ENCODE results near the gene PPCDC.

- TF ChIP-seq, protein P1, sequence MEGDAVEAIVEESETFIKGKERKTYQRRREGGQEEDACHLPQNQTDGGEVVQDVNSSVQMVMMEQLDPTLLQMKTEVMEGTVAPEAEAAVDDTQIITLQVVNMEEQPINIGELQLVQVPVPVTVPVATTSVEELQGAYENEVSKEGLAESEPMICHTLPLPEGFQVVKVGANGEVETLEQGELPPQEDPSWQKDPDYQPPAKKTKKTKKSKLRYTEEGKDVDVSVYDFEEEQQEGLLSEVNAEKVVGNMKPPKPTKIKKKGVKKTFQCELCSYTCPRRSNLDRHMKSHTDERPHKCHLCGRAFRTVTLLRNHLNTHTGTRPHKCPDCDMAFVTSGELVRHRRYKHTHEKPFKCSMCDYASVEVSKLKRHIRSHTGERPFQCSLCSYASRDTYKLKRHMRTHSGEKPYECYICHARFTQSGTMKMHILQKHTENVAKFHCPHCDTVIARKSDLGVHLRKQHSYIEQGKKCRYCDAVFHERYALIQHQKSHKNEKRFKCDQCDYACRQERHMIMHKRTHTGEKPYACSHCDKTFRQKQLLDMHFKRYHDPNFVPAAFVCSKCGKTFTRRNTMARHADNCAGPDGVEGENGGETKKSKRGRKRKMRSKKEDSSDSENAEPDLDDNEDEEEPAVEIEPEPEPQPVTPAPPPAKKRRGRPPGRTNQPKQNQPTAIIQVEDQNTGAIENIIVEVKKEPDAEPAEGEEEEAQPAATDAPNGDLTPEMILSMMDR (optimal IDR thresholded peaks at IDR 0.05 in 1 of 3, IDR thresholded peaks at IDR 0.05 in 1 of 3, conservative IDR thresholded peaks at IDR 0.05 in 1 of 3; ENCODE audit: extremely low read depth in 1 of 3, insufficient read depth in 2 of 3, low read length in 3 of 3): no peak
- no peak for TF ChIP-seq EZH2 (IDR thresholded peaks at IDR 0.05; ENCODE audit: low read length)
These were observed 7.0 kb upstream of the PPCDC start for GRCh38 chr15:75016431-75016830.

All from keratinocyte (primary cell).